Gastrocnemius medialis (tissue), 4 donors: ENCODE data around the gene BYSL. TPM values are rescaled to one million over a fixed set of nuclear protein-coding genes. Genes with fewer than 3 reads are reported as not detected.
"Not testable (repeated sequence)": the region's sequence is repeated elsewhere in the genome, so short reads cannot be mapped to it uniquely, and the experiment has no call there.

Experiments used
- ATAC-seq, 2 donors: fragments of 150-250 bp; one replicate each; pipeline ENCODE4 v1.9.1; 2016
- DNase-seq, 2 donors: peaks; one replicate each; pipeline ENCODE4 v3.0.0-alpha.2; 2019
- H3K27ac ChIP-seq, 4 donors: fragments of 200-600 bp; sonication (generic); 1 replicate in 1 of 4; 2 replicates in 3 of 4; pipeline ENCODE4 v1.5.1; 2016 to 2018; ENCODE audit warnings: mild to moderate bottlenecking in 2 of 4, moderate library complexity in 1 of 4
- H3K27me3 ChIP-seq, 3 donors: fragments of 200-600 bp; sonication (generic) in 2 of 3; 1 replicate in 1 of 3; 2 replicates in 2 of 3; pipeline versions ENCODE4 v1.5.1 to v1.6.0; 2016 to 2019; ENCODE audit warnings: mild to moderate bottlenecking in 1 of 3, moderate library complexity in 1 of 3
- H3K36me3 ChIP-seq, 2 donors: fragments of 200-600 bp; sonication (generic) in 1 of 2; one replicate each; pipeline ENCODE4 v1.5.1; 2017 to 2018
- H3K4me1 ChIP-seq, 2 donors: fragments of 200-600 bp; sonication (generic) in 1 of 2; one replicate each; pipeline ENCODE4 v1.5.1; 2016 to 2017; ENCODE audit warnings: mild to moderate bottlenecking in 2 of 2
- H3K4me3 ChIP-seq, 4 donors: fragments of 200-600 bp; sonication (generic) in 3 of 4; 1 replicate in 1 of 4; 2 replicates in 3 of 4; pipeline ENCODE4 v1.5.1; 2016 to 2019; ENCODE audit warnings: mild to moderate bottlenecking in 2 of 4
- H3K9me3 ChIP-seq, 3 donors: fragments of 200-600 bp; sonication (generic) in 2 of 3; 1 replicate in 1 of 3; 2 replicates in 2 of 3; pipeline ENCODE4 v1.5.1; 2016 to 2019
- CTCF ChIP-seq, 5 experiments: fragments of 450-650 bp in 3 of 5; fragments of 200-600 bp in 2 of 5; sonication (generic) in 2 of 5; IDR thresholded peaks in 4 of 5; conservative IDR thresholded peaks in 1 of 5; 1 replicate in 4 of 5; 2 replicates in 1 of 5; pipeline ENCODE4 v1.5.1; 2016 to 2019; ENCODE audit warnings: antibody characterized with exemption in 5 of 5, mild to moderate bottlenecking in 3 of 5, moderate library complexity in 3 of 5
- POLR2A ChIP-seq, 2 donors: fragments of 450-650 bp; IDR thresholded peaks; one replicate each; pipeline ENCODE4 v1.6.1; 2017; ENCODE audit warnings: antibody characterized with exemption in 2 of 2, mild to moderate bottlenecking in 2 of 2, moderate library complexity in 2 of 2
- in situ Hi-C, 4 donors: fragments of 200-750 bp; cut with MboI; loops; one replicate each; pipeline versions ENCODE4 v1.15.0 to v1.8.0; 2017; ENCODE audit warnings: low sequenced_read_pairs in 4 of 4
- intact Hi-C: fragments of 100-400 bp; cut with DNase I; formaldehyde crosslinking; loops from one replicate; pipeline ENCODE4 v1.15.1; 2023; ENCODE audit warnings: low total_unique reads
- total RNA-seq, 4 donors: library from RNA; depleted of rRNA; stranded (reverse); fragments of >200 nt; gene quantifications; one replicate each; pipeline versions ENCODE4 v1.1.0 to v1.2.3, GENCODE V29; 2016

Gene BYSL
- total RNA-seq, 4 donors from 2014 or later: 8.0 to 16.6 (median 12.9) TPM

GRCh38 chr6:41941280-41942066 lies 20.2 kb downstream of the BYSL start, which contains the start of gene CCND3:
TSS of gene CCND3 (minus strand) at chr6:41941808. CDS start at chr6:41941649, 159 bp downstream.
- Histone ChIP-seq H3K4me3 (peak within 1 kb of the TSS; percentile 66 to 97 (median 72)), H3K36me3 (no peaks in the 10 kb centered on the region), H3K9me3 (no peaks in the 10 kb centered on the region), H3K27ac (peak within 1 kb of the TSS; percentile 67 to 79 (median 74)), H3K27me3 (no peaks in the 10 kb centered on the region), H3K4me1 (peaks cover 21 to 33% of the 10 kb centered on the region in 2 donors)
- peak; percentile 92 to 94 for ATAC-seq
- intact Hi-C loops: loop anchor here (1.0 to 5.0 kb wide), 4 partner anchors 20 to 155 kb away; partner anchors contain the start of genes BYSL, MED20 and USP49
- TF ChIP-seq POLR2A (IDR thresholded peaks at IDR 0.05) (peak; percentile 42 to 46), CTCF (IDR thresholded peaks at IDR 0.05 in 4 of 5, conservative IDR thresholded peaks at IDR 0.05 in 1 of 5) (peak in 1 of 5 experiments; percentile 16)
- DNase-seq: peak; percentile 78 to 84
- in situ Hi-C loops: loop anchor here in 1 of 4 donors (25.0 kb wide), 1 partner anchor 621 kb away; the partner anchor contains the start of gene UBR2

- peaks cover 19 to 31% of the 10 kb centered on the region in 2 donors for H3K4me1 ChIP-seq
- peak overlapping the region; percentile 66 to 97 (median 72) for H3K4me3 ChIP-seq
- TF ChIP-seq POLR2A (IDR thresholded peaks at IDR 0.05) (no peak), CTCF (IDR thresholded peaks at IDR 0.05 in 4 of 5, conservative IDR thresholded peaks at IDR 0.05 in 1 of 5) (no peak)
- DNase-seq: no peak
- peak overlapping the region; percentile 66 to 79 (median 70) for H3K27ac ChIP-seq
- H3K27me3 ChIP-seq: no peaks in the 10 kb centered on the region
- no peaks in the 10 kb centered on the region for H3K9me3 ChIP-seq
- in situ Hi-C loops (loop anchor here in 1 of 4 donors (25.0 kb wide), 1 partner anchor 620 kb away; the partner anchor contains the start of gene UBR2), intact Hi-C loops (loop anchor here (5.0 kb wide), 1 partner anchor 100 kb away; no protein-coding TSS in a partner anchor)
- ATAC-seq: peak; percentile 16 to 19
- H3K36me3 ChIP-seq: no peaks in the 10 kb centered on the region
Observed at GRCh38 chr6:41942067-41942851, 21.0 kb downstream of the BYSL start.

- not testable (repeated sequence) for H3K36me3 ChIP-seq, H3K9me3 ChIP-seq, H3K27me3 ChIP-seq, DNase-seq, H3K27ac ChIP-seq, ATAC-seq, H3K4me3 ChIP-seq
- intact Hi-C loops (loop anchor here (5.0 kb wide), 1 partner anchor 99 kb away; no protein-coding TSS in a partner anchor), in situ Hi-C loops (loop anchor here in 1 of 4 donors (25.0 kb wide), 1 partner anchor 619 kb away; the partner anchor contains the start of gene UBR2)
- H3K4me1 ChIP-seq: peaks cover 19 to 28% of the 10 kb centered on the region in 2 donors
Observed at GRCh38 chr6:41942882-41943281, 21.6 kb downstream of the BYSL start.

- ATAC-seq (no peak), DNase-seq (no peak)
- no peaks in the 10 kb centered on the region for H3K36me3 ChIP-seq
- H3K4me3 ChIP-seq: no peak overlapping the region
- peaks cover 19 to 22% of the 10 kb centered on the region in 2 donors for H3K4me1 ChIP-seq
- H3K27ac ChIP-seq: no peak overlapping the region
- H3K9me3 ChIP-seq: no peaks in the 10 kb centered on the region
- TF ChIP-seq POLR2A (IDR thresholded peaks at IDR 0.05): no peak
- no peak for TF ChIP-seq CTCF (IDR thresholded peaks at IDR 0.05 in 4 of 5, conservative IDR thresholded peaks at IDR 0.05 in 1 of 5)
- H3K27me3 ChIP-seq: no peaks in the 10 kb centered on the region
- intact Hi-C loops: loop anchor here (5.0 kb wide), 1 partner anchor 99 kb away; no protein-coding TSS in a partner anchor
- in situ Hi-C loops: loop anchor here in 1 of 4 donors (25.0 kb wide), 1 partner anchor 619 kb away; the partner anchor contains the start of gene UBR2
Observed at GRCh38 chr6:41943456-41943855, 22.2 kb downstream of the BYSL start.
